Prostate gland (tissue), 2 donors: Measurements from ENCODE around the gene RALGPS2. TPM values are rescaled to one million over a fixed set of nuclear protein-coding genes. Genes with fewer than 3 reads are reported as not detected.

ENCODE experiments used
- DNase-seq: peaks from one replicate; pipeline ENCODE4 v3.0.0-alpha.2; 2019; ENCODE audit warnings: low spot score
- H3K27ac ChIP-seq, 2 donors: fragments of 200-600 bp; sonication (generic); 2 replicates each; pipeline ENCODE4 v1.5.1; 2017 to 2019
- H3K27me3 ChIP-seq: fragments of 200-600 bp; sonication (generic); replicated peaks from 2 replicates; pipeline ENCODE4 v1.5.1; 2019; ENCODE audit not compliant: insufficient read depth
- H3K36me3 ChIP-seq, 2 donors: fragments of 200-600 bp; sonication (generic); 1 replicate in 1 of 2; 2 replicates in 1 of 2; pipeline versions ENCODE4 v1.5.1 to v1.8.1; 2017 to 2019
- H3K4me1 ChIP-seq: fragments of 200-600 bp; sonication (generic); replicated peaks from 2 replicates; pipeline ENCODE4 v1.5.1; 2019
- H3K4me3 ChIP-seq, 2 donors: fragments of 200-600 bp; sonication (generic); 2 replicates each; pipeline ENCODE4 v1.5.1; 2017 to 2019
- H3K9me3 ChIP-seq: fragments of 200-600 bp; sonication (generic); 2 replicates; pipeline ENCODE4 v1.5.1; 2017
- POLR2A ChIP-seq: fragments of 450-650 bp; IDR thresholded peaks from one replicate; pipeline ENCODE4 v1.6.1; 2016; ENCODE audit warnings: antibody characterized with exemption, mild to moderate bottlenecking
- POLR2AphosphoS5 ChIP-seq: sonication (generic); formaldehyde crosslinking; IDR thresholded peaks from one replicate; pipeline ENCODE4 v1.6.1; 2017; ENCODE audit warnings: antibody characterized with exemption
- WGBS: methylation state at CpG from one replicate; pipeline ENCODE4 v1.1.5; 2018; 5-methylcytosine and 5-hydroxymethylcytosine counted together
- intact Hi-C: fragments of 100-400 bp; cut with DNase I; formaldehyde crosslinking; loops from one replicate; pipeline ENCODE4 v1.14.2; 2022
- total RNA-seq, 2 donors: library from RNA; depleted of rRNA; stranded (reverse); fragments of >200 nt; gene quantifications; one replicate each; pipeline ENCODE4 v1.1.0, GENCODE V29; 2016
- TF ChIP-seq, protein P1 (sequence below), 4 experiments: fragments of 200-600 bp in 2 of 4; fragments of 450-650 bp in 2 of 4; sonication (generic) in 2 of 4; IDR thresholded peaks; 1 replicate in 3 of 4; 2 replicates in 1 of 4; pipeline ENCODE4 v1.5.1; 2016 to 2019; ENCODE audit warnings: antibody characterized with exemption in 4 of 4, mild to moderate bottlenecking in 2 of 4, moderate library complexity in 2 of 4

The RALGPS2 gene
- total RNA-seq, 2 donors from 2014 or later = 25.6 to 26.2 TPM

DNA sequence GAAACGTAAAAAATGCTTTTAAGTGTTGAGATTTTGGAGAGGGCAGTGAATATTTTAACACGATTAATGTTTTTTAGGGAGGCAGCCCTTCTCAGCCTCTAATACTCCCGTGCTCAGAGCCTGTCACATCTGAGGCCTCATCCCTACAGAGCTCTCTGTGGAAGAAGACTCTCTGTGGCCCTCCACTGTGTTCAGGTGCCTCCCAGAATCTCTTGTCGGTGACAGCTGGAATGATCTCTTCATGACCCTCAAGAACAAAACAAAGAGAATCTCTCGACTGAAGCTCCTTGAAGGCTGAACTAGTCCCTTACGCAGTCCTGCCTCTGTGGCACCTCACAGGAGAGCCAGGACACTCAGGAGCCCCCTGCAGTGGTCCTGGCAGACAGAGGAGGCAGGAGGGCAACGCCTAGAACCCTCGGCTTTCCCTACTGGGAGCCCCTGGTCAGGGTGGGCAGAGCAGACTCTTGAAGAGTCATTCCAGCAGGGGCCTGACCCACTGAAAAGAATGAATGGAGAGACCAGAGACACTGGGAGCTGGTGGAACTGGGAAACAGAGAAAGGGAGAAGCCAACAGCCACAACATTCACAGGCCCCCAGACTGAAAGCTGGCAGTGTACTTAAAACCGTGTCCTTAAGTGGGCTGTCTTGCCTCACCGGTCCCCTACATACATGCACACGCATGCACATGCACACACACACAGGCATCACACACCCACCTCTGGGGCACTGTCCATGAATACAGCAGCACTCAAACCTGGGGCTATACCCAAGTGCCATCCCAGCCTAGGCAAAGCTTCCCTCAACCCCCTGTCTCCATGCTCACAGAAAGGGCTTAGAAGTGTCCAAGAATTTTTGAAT, 213.3 kb downstream of the RALGPS2 start:
- Histone ChIP-seq H3K4me1 (no peaks in the 10 kb centered on the region), H3K27ac (peak overlapping the region; percentile 39 to 59), H3K9me3 (no peaks in the 10 kb centered on the region), H3K27me3 (no peaks in the 10 kb centered on the region), H3K36me3 (no peaks in the 10 kb centered on the region), H3K4me3 (no peak overlapping the region)
- 72% methylated on average over 11 of the region's 11 CpGs for WGBS
- no peak for DNase-seq
- intact Hi-C loops = loop anchor here (10.0 kb wide), 1 partner anchor 74 kb away; no protein-coding TSS in a partner anchor
- TF ChIP-seq POLR2A (no peak), POLR2AphosphoS5 (no peak)
- TF ChIP-seq, protein P1, sequence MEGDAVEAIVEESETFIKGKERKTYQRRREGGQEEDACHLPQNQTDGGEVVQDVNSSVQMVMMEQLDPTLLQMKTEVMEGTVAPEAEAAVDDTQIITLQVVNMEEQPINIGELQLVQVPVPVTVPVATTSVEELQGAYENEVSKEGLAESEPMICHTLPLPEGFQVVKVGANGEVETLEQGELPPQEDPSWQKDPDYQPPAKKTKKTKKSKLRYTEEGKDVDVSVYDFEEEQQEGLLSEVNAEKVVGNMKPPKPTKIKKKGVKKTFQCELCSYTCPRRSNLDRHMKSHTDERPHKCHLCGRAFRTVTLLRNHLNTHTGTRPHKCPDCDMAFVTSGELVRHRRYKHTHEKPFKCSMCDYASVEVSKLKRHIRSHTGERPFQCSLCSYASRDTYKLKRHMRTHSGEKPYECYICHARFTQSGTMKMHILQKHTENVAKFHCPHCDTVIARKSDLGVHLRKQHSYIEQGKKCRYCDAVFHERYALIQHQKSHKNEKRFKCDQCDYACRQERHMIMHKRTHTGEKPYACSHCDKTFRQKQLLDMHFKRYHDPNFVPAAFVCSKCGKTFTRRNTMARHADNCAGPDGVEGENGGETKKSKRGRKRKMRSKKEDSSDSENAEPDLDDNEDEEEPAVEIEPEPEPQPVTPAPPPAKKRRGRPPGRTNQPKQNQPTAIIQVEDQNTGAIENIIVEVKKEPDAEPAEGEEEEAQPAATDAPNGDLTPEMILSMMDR (IDR thresholded peaks at IDR 0.05) = no peak

DNA sequence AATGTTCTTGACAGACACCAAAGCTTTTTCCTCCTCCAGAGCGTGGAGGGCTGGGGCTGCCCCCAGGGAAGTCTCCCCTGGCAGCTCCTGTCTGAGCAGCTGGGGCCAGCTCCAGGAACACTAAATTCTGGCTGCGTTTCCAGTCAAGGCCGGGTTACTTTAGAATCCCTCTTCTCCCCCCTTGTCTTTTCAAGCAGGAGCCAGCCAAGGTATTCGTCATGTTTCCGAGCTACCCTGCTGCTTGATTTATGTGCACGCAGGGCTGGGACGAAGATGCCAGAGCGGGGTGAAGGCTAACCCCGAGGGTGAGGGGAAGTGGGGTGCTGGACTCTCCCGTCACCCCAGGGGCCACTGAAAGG, 213.9 kb downstream of the RALGPS2 start:
- intact Hi-C loops = loop anchor here (10.0 kb wide), 1 partner anchor 74 kb away; no protein-coding TSS in a partner anchor
- 12% methylated on average over 10 of the region's 10 CpGs for WGBS
- Histone ChIP-seq H3K27me3 (no peaks in the 10 kb centered on the region), H3K4me1 (no peaks in the 10 kb centered on the region), H3K27ac (peak overlapping the region; percentile 39 to 59), H3K36me3 (no peaks in the 10 kb centered on the region), H3K4me3 (no peak overlapping the region), H3K9me3 (no peaks in the 10 kb centered on the region)
- DNase-seq = peak; percentile 41
- TF ChIP-seq, protein P1 (IDR thresholded peaks at IDR 0.05) = no peak
- peak; percentile 51 for TF ChIP-seq POLR2AphosphoS5

DNA sequence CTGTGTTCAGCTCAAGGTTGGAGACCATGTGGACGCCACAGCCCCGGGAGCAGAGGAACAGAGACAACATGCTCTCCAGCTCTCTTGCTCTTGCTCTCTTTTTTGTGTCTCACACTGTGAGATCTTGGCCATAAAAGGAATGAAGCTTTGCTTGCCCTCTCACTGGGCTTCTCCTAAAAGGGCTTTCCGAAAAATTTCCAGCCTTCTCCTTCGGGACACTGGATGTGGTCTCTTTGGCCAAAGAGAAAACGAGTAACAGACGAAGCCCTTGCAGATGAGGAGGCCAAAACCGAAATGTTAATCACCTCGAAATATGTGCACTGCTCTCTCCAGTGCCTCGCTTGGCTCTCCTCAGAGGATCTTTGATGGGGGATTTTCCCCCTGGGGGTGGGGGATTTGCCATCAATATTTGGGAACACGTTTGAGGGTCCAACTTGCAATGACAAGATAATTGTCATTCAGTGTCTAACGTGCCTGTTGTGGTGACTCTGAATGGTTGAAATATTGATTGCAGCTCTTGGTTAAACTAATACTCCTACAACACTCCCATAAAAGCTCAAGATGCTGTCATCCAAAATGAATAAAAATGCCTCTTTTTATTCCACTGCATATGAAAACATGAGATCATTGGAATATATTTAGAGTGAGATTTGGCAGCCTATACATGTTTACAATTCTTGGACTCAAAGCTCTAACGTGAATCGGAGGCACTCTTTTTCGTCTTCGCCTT, 214.5 kb downstream of the RALGPS2 start:
- TF ChIP-seq POLR2A (no peak), POLR2AphosphoS5 (peak; percentile 2)
- TF ChIP-seq, protein P1 (IDR thresholded peaks at IDR 0.05) = no peak
- H3K4me3 ChIP-seq = no peak overlapping the region
- H3K4me1 ChIP-seq = no peaks in the 10 kb centered on the region
- intact Hi-C loops = loop anchor here (10.0 kb wide), 1 partner anchor 75 kb away; no protein-coding TSS in a partner anchor
- no peaks in the 10 kb centered on the region for H3K27me3 ChIP-seq
- H3K36me3 ChIP-seq = no peaks in the 10 kb centered on the region
- 60% methylated on average over 15 of the region's 15 CpGs for WGBS
- no peak for DNase-seq
- no peaks in the 10 kb centered on the region for H3K9me3 ChIP-seq
- peak overlapping the region; percentile 39 to 59 for H3K27ac ChIP-seq

DNA sequence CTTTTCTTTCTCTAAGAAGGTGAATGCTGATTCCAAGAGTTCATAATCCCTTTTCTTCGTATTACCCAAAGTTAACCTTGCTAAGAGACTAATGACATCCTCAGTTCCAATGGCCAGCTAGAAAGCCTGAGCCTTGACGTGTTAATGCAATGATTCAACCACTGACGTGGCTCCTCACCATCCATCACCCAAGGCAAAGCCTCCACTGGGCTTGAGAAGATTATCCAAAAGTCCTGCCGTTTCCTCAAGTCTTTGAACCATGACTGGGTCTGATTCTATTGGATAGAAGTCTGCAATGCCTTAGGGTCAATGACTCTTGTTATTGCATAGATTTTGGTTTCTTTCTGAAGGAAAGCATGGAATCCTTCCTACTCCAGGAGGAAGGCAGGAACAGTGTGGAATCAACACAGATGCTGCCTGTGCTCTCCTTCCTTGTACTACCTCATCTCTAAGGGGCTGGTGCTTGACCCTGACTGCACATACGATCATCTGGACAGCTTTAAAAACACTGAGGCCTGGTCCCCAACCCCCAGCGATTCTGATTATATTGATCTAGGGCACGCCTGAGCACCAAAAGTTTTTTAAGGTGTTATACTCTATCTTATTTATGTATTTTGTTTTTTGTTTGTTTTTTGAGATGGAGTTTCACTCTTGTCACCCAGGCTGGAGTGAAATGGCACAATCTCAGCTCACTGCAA, 215.2 kb downstream of the RALGPS2 start:
- Histone ChIP-seq H3K4me3 (no peak overlapping the region), H3K27ac (no peak overlapping the region), H3K27me3 (no peaks in the 10 kb centered on the region), H3K9me3 (no peaks in the 10 kb centered on the region), H3K4me1 (no peaks in the 10 kb centered on the region), H3K36me3 (no peaks in the 10 kb centered on the region)
- TF ChIP-seq, protein P1 (IDR thresholded peaks at IDR 0.05) = no peak
- TF ChIP-seq POLR2AphosphoS5 (no peak), POLR2A (no peak)
- DNase-seq = no peak
- WGBS = 91% methylated on average over 7 of the region's 7 CpGs
- intact Hi-C loops = no loop called here
